ENCODE measurements around the gene GLIPR1L2.
"Not testable (repeated sequence)": the region's sequence is repeated elsewhere in the genome, so short reads cannot be mapped to it uniquely, and the experiment has no call there.

The GLIPR1L2 gene

DNA sequence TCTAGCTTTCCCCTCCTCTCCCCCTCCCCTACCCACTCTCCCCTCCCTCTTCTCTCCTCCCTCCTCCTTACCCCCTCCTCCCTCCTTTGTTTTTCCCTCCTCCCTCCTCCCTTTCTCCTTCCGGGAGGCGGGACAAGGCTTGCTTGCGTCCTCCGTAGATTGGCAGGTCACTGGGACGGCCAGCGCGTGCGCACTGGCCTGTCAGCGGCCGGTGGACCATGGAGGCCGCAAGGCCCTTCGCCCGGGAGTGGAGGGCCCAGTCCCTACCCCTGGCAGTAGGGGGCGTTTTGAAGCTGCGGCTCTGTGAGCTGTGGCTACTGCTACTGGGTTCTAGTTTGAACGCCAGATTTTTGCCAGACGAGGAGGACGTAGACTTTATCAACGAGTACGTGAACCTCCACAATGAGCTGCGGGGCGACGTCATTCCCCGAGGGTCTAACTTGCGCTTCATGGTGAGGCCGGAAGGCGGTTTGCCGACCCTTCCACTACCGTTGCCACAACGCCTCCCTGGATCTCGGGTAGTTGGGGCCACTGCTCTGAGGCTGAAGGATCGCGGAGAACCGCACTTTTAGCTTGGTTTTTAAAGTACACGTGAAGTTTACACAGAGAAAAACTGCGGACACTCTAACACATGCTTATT, at the start of gene GLIPR1L2:
Gene GLIPR1L2, plus strand, starts transcription at position 191 of the 640 bp plus-strand sequence. Its CDS starts 28 bp downstream, at position 219.
- DNase-seq, result peak; percentile 82

DNA sequence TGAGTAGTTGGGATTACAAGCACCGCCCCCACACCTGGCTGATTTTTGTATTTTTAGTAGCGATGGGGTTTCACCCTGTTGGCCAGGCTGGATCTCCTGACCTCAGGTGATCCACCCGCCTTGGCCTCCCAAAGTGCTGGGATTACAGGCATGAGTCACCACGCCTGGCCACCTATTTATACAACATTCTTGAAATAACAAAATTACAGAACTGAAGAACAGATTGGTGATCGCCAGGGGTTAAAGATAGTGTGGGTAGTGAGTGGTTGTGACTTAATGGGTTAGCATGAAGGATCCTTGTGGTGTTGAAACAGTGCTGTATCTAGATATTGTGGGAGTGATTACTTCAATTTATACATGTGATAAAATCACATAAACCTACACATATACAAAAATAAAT, 49.0 kb upstream of the GLIPR1L2 start:
- DNase-seq, result no peak

- no peak for DNase-seq
Measured at GRCh38 chr12:75345531-75345930, 45.4 kb upstream of the GLIPR1L2 start.

- DNase-seq, result not testable (repeated sequence)
Measured at GRCh38 chr12:75346215-75346614, 44.7 kb upstream of the GLIPR1L2 start.

DNA sequence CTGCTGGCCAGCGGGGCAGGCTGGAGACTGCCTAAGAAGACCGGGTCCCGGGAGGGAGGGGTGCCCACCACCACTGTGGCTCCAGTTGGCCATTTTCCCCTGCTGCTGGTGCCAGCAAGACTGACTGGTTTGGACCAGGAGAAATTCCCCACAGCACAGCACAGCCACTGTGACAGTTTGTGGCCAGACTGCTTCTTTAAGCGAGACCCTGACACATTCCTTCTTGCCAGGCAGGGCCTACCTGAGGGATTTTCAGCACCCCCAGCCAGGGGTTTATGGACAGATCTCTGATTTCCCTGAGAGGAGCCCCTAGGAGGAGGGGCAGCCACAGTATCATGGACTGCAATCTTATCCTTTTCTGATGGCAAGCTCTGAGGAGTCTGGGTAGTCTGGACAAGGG, 40.9 kb upstream of the GLIPR1L2 start:
- no peak for DNase-seq

GRCh38 chr12:75350413-75350812, 40.5 kb upstream of the GLIPR1L2 start:
- DNase-seq, result no peak

GRCh38 chr12:75354011-75354410, 36.9 kb upstream of the GLIPR1L2 start:
- DNase-seq, result no peak

- DNase-seq, result no peak
Measured at GRCh38 chr12:75360920-75361319, 30.0 kb upstream of the GLIPR1L2 start.

DNA sequence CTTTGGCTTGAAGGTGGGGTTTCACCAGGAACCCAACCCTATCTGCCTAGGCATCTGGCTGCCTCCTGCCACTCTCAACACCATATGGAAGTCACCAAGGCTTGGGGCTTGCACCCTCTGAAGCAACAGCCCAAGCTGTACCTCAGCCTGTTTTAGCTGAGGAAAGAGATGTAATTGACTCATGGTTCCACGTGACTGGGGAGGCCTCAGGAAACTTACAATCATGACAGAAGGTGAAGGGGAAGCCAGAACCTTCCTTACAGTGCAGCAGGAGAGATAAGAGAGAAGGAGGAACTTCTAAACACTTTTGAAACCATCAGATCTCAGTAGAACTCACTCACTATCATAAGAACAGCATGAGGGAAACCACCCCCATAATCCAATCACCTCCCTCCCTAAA, 29.5 kb upstream of the GLIPR1L2 start:
- no peak for DNase-seq

DNA sequence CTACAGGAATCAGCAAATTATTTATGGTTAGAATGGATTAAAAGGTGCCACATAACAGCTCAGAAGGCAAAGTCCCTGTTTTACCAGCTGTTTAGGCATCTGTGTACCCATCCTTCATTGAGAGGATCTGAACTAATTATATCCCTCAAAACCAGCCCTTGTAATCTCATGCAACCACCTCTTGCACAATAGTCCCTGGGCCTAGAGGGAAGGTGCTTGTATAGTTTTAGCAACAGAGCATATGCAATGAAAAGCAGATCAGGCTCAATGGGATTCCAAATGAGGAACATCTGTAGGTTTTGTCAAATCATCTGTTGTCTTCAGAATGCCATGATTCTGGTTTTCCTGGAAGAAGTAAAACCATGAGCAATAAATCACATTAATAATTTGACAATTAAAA, 26.0 kb upstream of the GLIPR1L2 start:
- DNase-seq, result no peak

DNA sequence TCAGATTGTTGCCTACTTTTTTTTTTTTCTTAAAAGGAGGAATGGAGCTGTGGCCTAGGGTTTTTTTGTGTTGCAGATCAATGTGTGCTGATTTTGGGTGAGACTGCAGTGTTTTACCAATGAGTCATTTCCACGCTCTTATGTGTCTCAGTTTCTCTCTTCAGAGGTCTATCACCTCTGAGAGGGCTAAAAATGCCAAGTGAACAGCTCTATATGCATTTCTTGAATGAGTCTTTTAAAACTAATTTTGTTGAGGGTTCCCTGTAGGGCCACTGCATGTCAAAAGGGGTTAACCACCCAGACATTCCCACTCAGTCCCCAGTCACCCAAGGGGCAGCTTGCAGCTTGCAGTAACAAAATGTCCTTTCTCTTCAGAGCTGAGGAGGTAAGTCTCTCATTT, 24.3 kb upstream of the GLIPR1L2 start:
- DNase-seq, result no peak

DNA sequence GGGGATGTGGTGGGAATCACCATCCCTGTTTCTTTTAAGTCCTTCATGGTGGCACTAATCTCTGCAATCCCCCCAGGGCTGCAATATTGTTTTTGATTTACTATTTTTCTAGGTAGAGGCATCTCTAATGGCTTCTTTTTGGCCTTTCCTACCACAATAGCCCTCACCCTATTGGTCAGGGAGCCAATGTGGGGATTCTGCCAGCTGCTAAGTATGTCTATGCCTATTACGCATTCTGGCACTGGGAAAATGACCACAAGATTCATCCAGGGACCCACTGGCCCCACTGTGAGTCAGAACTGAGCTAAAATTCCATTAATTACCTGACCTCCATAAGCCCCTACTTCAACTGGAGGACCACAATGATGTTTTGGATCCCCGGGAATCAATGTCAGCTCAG, 15.9 kb upstream of the GLIPR1L2 start:
- no peak for DNase-seq

- no peak for DNase-seq
Measured at GRCh38 chr12:75378354-75378753, 12.5 kb upstream of the GLIPR1L2 start.

DNA sequence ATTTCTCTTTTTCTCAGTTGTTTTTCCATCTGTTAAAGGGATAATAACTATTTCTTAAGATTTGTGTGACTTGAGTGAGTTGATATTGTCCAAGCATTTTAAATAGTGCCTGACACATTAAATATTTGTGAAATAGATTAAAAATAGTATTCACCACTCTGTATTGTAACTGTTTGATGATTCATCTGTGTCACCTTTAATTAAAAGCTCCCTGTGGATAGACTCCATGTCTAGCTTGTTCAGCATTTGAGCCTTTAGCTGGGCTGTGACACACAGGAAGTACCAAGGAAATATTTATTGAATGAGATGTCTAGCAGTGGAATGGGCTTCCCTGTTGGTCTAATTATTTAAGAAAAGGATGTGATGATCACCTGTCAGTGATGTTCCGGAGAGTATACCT, 1.8 kb upstream of the GLIPR1L2 start:
- DNase-seq, result no peak

DNA sequence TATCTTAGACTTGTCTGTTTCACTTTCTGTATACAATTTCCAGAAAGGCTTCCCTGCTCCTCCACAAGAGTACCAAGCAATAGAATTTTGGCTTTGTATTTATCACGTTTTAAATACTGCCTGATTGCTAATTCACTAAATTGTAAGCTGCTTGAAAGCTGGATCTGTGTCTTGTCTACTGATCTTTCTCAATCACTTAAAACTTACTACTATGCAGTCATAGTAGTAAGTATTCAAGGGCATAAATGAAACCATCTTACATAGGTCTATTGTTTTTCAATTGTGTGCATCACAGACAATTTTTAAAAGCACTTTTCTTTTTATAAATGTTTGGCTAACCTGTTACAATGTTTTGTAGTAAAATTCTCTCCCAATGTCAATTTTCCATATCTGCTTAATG, 1.2 kb upstream of the GLIPR1L2 start:
- DNase-seq, result no peak

GRCh38 chr12:75390156-75390898, 562 bp upstream of the GLIPR1L2 start:
- no peak for DNase-seq

DNA sequence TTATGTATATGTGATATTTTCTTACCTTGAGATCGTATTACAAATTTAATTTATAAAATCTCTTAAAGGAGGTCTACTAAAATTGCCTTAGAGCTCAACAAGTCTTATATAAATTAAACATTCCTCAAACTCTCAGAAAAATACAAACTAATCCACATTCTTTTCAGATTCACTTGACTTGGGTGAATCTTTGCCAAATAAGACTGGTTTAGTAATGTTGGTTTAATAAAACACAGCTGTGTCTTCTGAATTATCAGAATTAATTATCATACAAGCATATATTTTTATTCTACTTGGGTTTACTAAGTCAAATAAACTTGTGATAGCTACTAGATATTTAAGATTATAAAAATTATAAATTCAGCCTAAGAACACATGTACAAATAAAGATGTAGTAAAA, 13.3 kb downstream of the GLIPR1L2 start:
- no peak for DNase-seq

DNA sequence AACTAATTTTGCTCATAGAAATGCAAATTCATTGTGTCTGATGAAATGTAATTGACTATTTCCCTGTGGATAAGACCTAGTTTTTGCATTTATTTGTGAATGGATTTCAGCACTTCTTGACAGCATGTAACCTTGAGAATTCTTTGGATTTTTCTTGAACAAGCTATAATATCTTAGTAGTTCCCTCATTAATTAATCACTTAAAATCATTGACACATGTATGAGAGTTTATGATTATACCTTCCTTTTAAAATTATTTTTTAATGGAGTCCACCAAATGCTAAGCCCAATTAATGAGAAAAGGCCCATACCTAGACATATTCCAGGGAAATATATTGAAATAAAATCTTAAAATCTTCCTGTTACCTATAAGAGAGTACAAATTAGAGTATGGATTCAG, 16.8 kb downstream of the GLIPR1L2 start:
- DNase-seq, result no peak

GRCh38 chr12:75409830-75410229, 18.9 kb downstream of the GLIPR1L2 start:
- DNase-seq, result no peak

- no peak for DNase-seq
Measured at GRCh38 chr12:75414671-75415070, 23.8 kb downstream of the GLIPR1L2 start.

- no peak for DNase-seq
Measured at GRCh38 chr12:75419841-75420240, 29.0 kb downstream of the GLIPR1L2 start.

- no peak for DNase-seq
Measured at GRCh38 chr12:75427491-75427890, 36.6 kb downstream of the GLIPR1L2 start.

DNA sequence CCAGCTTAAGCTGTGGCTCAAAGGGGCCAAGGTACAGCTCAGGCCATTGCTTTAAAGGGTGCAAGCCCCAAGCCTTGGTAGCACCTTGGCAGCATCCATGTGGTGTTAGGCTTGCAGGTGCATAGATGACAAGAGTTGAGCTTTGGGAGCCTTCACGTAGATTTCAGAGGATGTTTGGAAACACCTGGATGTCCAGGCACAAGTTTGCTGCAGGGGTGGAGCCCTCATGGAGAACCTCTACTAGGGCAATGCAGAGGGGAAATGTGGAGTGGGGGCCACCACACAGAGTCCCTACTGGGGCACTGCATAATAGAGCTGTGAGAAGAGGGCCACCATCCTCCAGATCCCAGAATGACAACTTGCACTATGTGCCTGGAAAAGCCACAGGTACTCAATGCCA, 37.9 kb downstream of the GLIPR1L2 start:
- DNase-seq, result no peak

- DNase-seq, result no peak
Measured at GRCh38 chr12:75432924-75433323, 42.0 kb downstream of the GLIPR1L2 start.

GRCh38 chr12:75437564-75437963, 46.7 kb downstream of the GLIPR1L2 start:
- no peak for DNase-seq
